ENCODE measurements around the gene PHF23.

The PHF23 gene

GRCh38 chr17:7219812-7220592 lies 19.3 kb downstream of the PHF23 start, which contains the start of the genes ACADVL and DLG4:
TSS of gene ACADVL (plus strand) at chr17:7219938. CDS start at chr17:7219985, 47 bp downstream.
TSS of gene DLG4 (minus strand) at chr17:7219836.
- peak; percentile 62 for DNase-seq

GRCh38 chr17:7219229-7219811 lies 19.9 kb downstream of the PHF23 start:
- DNase-seq = no peak

- DNase-seq = no peak
Observed at GRCh38 chr17:7218758-7219157, 20.5 kb downstream of the PHF23 start.

- DNase-seq = no peak
Observed at GRCh38 chr17:7218166-7218565, 21.1 kb downstream of the PHF23 start.

GRCh38 chr17:7217113-7217987 lies 21.9 kb downstream of the PHF23 start:
- DNase-seq = no peak

GRCh38 chr17:7216242-7217112 lies 22.8 kb downstream of the PHF23 start:
- no peak for DNase-seq

- DNase-seq = no peak
Observed at GRCh38 chr17:7215652-7216180, 23.5 kb downstream of the PHF23 start.

GRCh38 chr17:7215136-7215638 lies 24.1 kb downstream of the PHF23 start:
- DNase-seq = no peak

- DNase-seq = peak; percentile 95
Observed at GRCh38 chr17:7214300-7215135, 24.7 kb downstream of the PHF23 start.

- DNase-seq = no peak
Observed at GRCh38 chr17:7213895-7214299, 25.4 kb downstream of the PHF23 start.

GRCh38 chr17:7211491-7212273 lies 27.6 kb downstream of the PHF23 start:
- no peak for DNase-seq

GRCh38 chr17:7208754-7209460 lies 30.4 kb downstream of the PHF23 start:
- no peak for DNase-seq

- no peak for DNase-seq
Observed at GRCh38 chr17:7208027-7208571, 31.2 kb downstream of the PHF23 start.

- no peak for DNase-seq
Observed at GRCh38 chr17:7207120-7208001, 31.9 kb downstream of the PHF23 start.

GRCh38 chr17:7205561-7205960 lies 33.7 kb downstream of the PHF23 start:
- DNase-seq = no peak

- DNase-seq = peak; percentile 92
Observed at GRCh38 chr17:7204828-7205461, 34.3 kb downstream of the PHF23 start.

GRCh38 chr17:7204336-7204735 lies 34.9 kb downstream of the PHF23 start:
- peak; percentile 32 for DNase-seq

Measured in activated gamma-delta T cell (primary cell).